Measurements from ENCODE around the gene CAMK1D.
"Not testable (repeated sequence)": the region's sequence is repeated elsewhere in the genome, so short reads cannot be mapped to it uniquely, and the experiment has no call there.

GRCh38 chr10:12497046-12497445, 147.7 kb downstream of the CAMK1D start:
- not testable (repeated sequence) for TF ChIP-seq CTCF (IDR thresholded peaks at IDR 0.05; ENCODE audit: borderline replicate concordance, extremely low read depth, low read length, poor library complexity, severe bottlenecking); EZH2 (IDR thresholded peaks at IDR 0.05; ENCODE audit: borderline replicate concordance, low read depth, low read length, severe bottlenecking)

Data from DND-41 (cell line).